OCI-LY3 (cell line): Measurements from ENCODE around the gene RBM33.

Experiments
- H2AFZ ChIP-seq: fragments of 200-600, 300-600 bp; shearing (Covaris generic); 2 replicates; pipeline ENCODE4 v1.6.0; 2014; ENCODE audit warnings: antibody characterized with exemption, low read depth, low read length
- H3K27ac ChIP-seq: fragments of 200-600, 300-600 bp; sonication (generic); 2 replicates; pipeline ENCODE4 v1.5.1; 2014; ENCODE audit warnings: mild to moderate bottlenecking, low read length, moderate library complexity, mixed read lengths
- H3K27me3 ChIP-seq: fragments of 200-600, 300-600 bp; sonication (generic); 2 replicates; pipeline ENCODE4 v1.6.1; 2014; ENCODE audit warnings: low read depth, low read length, mixed read lengths
- H3K36me3 ChIP-seq: fragments of 200-600, 300-600 bp; sonication (generic); replicated peaks from 2 replicates; pipeline ENCODE3; 2014; ENCODE audit warnings: low read depth, low read length, mixed read lengths
- H3K4me1 ChIP-seq: fragments of 300-600, 200-600 bp; sonication (generic); 2 replicates; pipeline ENCODE4 v1.6.1; 2014; ENCODE audit warnings: low read length, mixed read lengths
- H3K4me2 ChIP-seq: fragments of 200-600, 300-600 bp; sonication (generic); 2 replicates; pipeline ENCODE4 v1.6.1; 2014; ENCODE audit warnings: low read length, mixed read lengths
- H3K4me3 ChIP-seq: fragments of 300-600, 200-600 bp; sonication (generic); 2 replicates; pipeline ENCODE4 v1.5.1; 2014; ENCODE audit warnings: antibody characterized with exemption, mild to moderate bottlenecking, low read length, moderate library complexity
- H3K79me2 ChIP-seq: fragments of 300-600, 200-600 bp; shearing (Covaris generic); 2 replicates; pipeline ENCODE4 v1.6.1; 2014; ENCODE audit warnings: mild to moderate bottlenecking, low read length, mixed read lengths
- H3K9ac ChIP-seq: fragments of 300-600, 200-600 bp; shearing (Covaris generic); 2 replicates; pipeline ENCODE4 v1.6.0; 2014; ENCODE audit warnings: mild to moderate bottlenecking, low read length, moderate library complexity
- H3K9me3 ChIP-seq: fragments of 200-600, 300-600 bp; shearing (Covaris generic); 2 replicates; pipeline ENCODE4 v1.6.1; 2014; ENCODE audit warnings: low read length, mixed read lengths; ENCODE audit not compliant: insufficient read depth
- H4K20me1 ChIP-seq: fragments of 200-600, 300-600 bp; sonication (generic); 2 replicates; pipeline ENCODE4 v1.6.1; 2016; ENCODE audit warnings: low read length, mixed read lengths; ENCODE audit not compliant: insufficient read depth
- CTCF ChIP-seq: fragments of 200-600, 300-600 bp; sonication (generic); IDR thresholded peaks from 2 replicates; pipeline ENCODE4 v1.5.1; 2014; ENCODE audit warnings: antibody characterized with exemption, low read length, low read depth
- EZH2phosphoT487 ChIP-seq: fragments of 200-600 bp; shearing (Covaris generic); IDR thresholded peaks from 2 replicates; pipeline ENCODE4 v1.6.1; 2018; ENCODE audit warnings: antibody characterized with exemption, mixed run types, low read depth

Gene RBM33

DNA sequence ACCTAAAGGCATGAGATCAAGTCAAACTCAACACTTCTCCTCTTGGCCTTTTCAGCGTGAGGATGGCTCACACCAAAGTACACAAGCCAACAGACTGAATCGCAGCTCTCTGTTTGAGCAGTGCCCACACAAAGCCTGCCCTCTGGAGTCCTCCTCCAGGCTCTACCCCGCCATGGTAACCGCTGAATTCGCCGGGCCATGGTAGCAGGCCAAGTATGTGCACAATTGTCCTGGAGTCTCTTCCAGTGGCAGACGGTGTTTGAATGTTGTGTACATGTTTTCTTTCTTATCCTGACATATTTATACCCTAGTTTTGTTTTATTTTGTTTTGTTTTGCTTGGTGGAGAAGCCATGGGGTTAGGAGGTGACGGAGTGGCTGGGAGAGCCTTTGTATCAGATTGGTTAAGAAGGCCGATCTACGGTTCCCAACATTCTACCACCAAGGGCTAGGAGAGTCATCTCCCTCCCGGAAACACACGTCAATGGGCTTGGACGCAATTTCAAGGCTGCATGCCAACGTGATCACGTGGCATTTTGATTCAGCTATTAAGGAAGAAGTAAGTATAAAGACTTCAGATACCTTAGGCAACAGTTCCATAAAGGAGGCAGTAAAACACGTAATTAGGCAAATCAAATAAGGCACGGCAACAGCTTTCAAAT is 179.9 kb downstream of the RBM33 start:
- H3K36me3 ChIP-seq, result no peaks in the 10 kb centered on the region
- no peaks in the 10 kb centered on the region for H3K4me1 ChIP-seq
- no peak overlapping the region for H3K4me3 ChIP-seq
- TF ChIP-seq CTCF, result no peak
- no peak for TF ChIP-seq EZH2phosphoT487
- H3K27me3 ChIP-seq, result peaks cover 33% of the 10 kb centered on the region
- H2AFZ ChIP-seq, result no peak overlapping the region
- no peaks in the 10 kb centered on the region for H3K79me2 ChIP-seq
- no peaks in the 10 kb centered on the region for H3K9me3 ChIP-seq
- no peak overlapping the region for H3K4me2 ChIP-seq
- H4K20me1 ChIP-seq, result no peaks in the 10 kb centered on the region
- no peak overlapping the region for H3K27ac ChIP-seq
- no peak overlapping the region for H3K9ac ChIP-seq

- Histone ChIP-seq H3K79me2 (no peaks in the 10 kb centered on the region), H3K4me1 (no peaks in the 10 kb centered on the region), H4K20me1 (no peaks in the 10 kb centered on the region), H3K27ac (no peak overlapping the region), H3K27me3 (peaks cover 33% of the 10 kb centered on the region), H3K36me3 (no peaks in the 10 kb centered on the region), H3K4me2 (no peak overlapping the region), H3K9me3 (no peaks in the 10 kb centered on the region), H3K9ac (no peak overlapping the region), H3K4me3 (no peak overlapping the region), H2AFZ (no peak overlapping the region)
- no peak for TF ChIP-seq EZH2phosphoT487
- no peak for TF ChIP-seq CTCF
Measured at GRCh38 chr7:155825336-155825735, 180.9 kb downstream of the RBM33 start.

- H3K79me2 ChIP-seq, result no peaks in the 10 kb centered on the region
- no peak overlapping the region for H3K27ac ChIP-seq
- no peak overlapping the region for H3K4me3 ChIP-seq
- H3K27me3 ChIP-seq, result peaks cover 19% of the 10 kb centered on the region
- no peaks in the 10 kb centered on the region for H3K36me3 ChIP-seq
- no peak for TF ChIP-seq CTCF
- no peak for TF ChIP-seq EZH2phosphoT487
- no peaks in the 10 kb centered on the region for H3K9me3 ChIP-seq
- no peaks in the 10 kb centered on the region for H3K4me1 ChIP-seq
- H3K4me2 ChIP-seq, result no peak overlapping the region
- no peak overlapping the region for H2AFZ ChIP-seq
- no peaks in the 10 kb centered on the region for H4K20me1 ChIP-seq
- H3K9ac ChIP-seq, result no peak overlapping the region
Measured at GRCh38 chr7:155829796-155830470, 185.5 kb downstream of the RBM33 start.
